Stimulated activated CD8-positive, alpha-beta memory T cell treated with anti-CD3 and anti-CD28 coated beads, Interleukin-15, amount 100 ng/mL, for 48 hours (primary cell): Measurements from ENCODE around the gene RHBDD1.

Source experiments
- DNase-seq, 2 donors: peaks; one replicate each; pipeline ENCODE4 v3.0.0-alpha.2; 2020; ENCODE audit warnings: low read depth in 2 of 2

The RHBDD1 gene

GRCh38 chr2:227033471-227034148, 197.8 kb downstream of the RHBDD1 start:
- DNase-seq, result no peak

- DNase-seq, result no peak
Measured at GRCh38 chr2:227035711-227036367, 200.0 kb downstream of the RHBDD1 start.

- DNase-seq, result no peak
Measured at GRCh38 chr2:227036527-227036926, 200.7 kb downstream of the RHBDD1 start.

GRCh38 chr2:227038550-227039189, 202.8 kb downstream of the RHBDD1 start:
- DNase-seq, result no peak

- no peak for DNase-seq
Measured at GRCh38 chr2:227043981-227044380, 208.1 kb downstream of the RHBDD1 start.
